AML-193 (cell line): ENCODE data around the gene SSUH2.

Experiments used
- DNase-seq, 2 experiments: peaks; one replicate each; lab custom pipeline; 2025; lab: John Stamatoyannopoulos, UW

Gene SSUH2

GRCh38 chr3:8610951-8611350, 33.6 kb downstream of the SSUH2 start:
- DNase-seq: no peak

- DNase-seq: no peak
Observed at GRCh38 chr3:8608791-8609467, 35.7 kb downstream of the SSUH2 start.

- DNase-seq: no peak
Observed at GRCh38 chr3:8608041-8608790, 36.4 kb downstream of the SSUH2 start.

GRCh38 chr3:8607234-8608040, 37.2 kb downstream of the SSUH2 start:
- DNase-seq: peak in 1 of 2 experiments; percentile 12

- DNase-seq: no peak
Observed at GRCh38 chr3:8606701-8607231, 37.8 kb downstream of the SSUH2 start.

- no peak for DNase-seq
Observed at GRCh38 chr3:8604988-8605387, 39.6 kb downstream of the SSUH2 start.

GRCh38 chr3:8604006-8604405, 40.6 kb downstream of the SSUH2 start:
- DNase-seq: no peak

GRCh38 chr3:8603115-8603710, 41.4 kb downstream of the SSUH2 start:
- no peak for DNase-seq

GRCh38 chr3:8600457-8600856, 44.1 kb downstream of the SSUH2 start:
- DNase-seq: no peak

- DNase-seq: no peak
Observed at GRCh38 chr3:8599146-8599545, 45.5 kb downstream of the SSUH2 start.

- no peak for DNase-seq
Observed at GRCh38 chr3:8597219-8597853, 47.3 kb downstream of the SSUH2 start.

- no peak for DNase-seq
Observed at GRCh38 chr3:8596321-8597218, 48.0 kb downstream of the SSUH2 start.

- no peak for DNase-seq
Observed at GRCh38 chr3:8595695-8596115, 48.9 kb downstream of the SSUH2 start.

GRCh38 chr3:8595252-8595651, 49.3 kb downstream of the SSUH2 start:
- no peak for DNase-seq

GRCh38 chr3:8593021-8593827, 51.4 kb downstream of the SSUH2 start:
- no peak for DNase-seq

GRCh38 chr3:8589880-8590556, 54.6 kb downstream of the SSUH2 start:
- no peak for DNase-seq

GRCh38 chr3:8584661-8585060, 59.9 kb downstream of the SSUH2 start:
- DNase-seq: no peak

- no peak for DNase-seq
Observed at GRCh38 chr3:8581806-8582445, 62.7 kb downstream of the SSUH2 start.

- no peak for DNase-seq
Observed at GRCh38 chr3:8581373-8581772, 63.2 kb downstream of the SSUH2 start.
